ENCODE measurements around the gene EEF1AKMT2.

EEF1AKMT2 gene

DNA sequence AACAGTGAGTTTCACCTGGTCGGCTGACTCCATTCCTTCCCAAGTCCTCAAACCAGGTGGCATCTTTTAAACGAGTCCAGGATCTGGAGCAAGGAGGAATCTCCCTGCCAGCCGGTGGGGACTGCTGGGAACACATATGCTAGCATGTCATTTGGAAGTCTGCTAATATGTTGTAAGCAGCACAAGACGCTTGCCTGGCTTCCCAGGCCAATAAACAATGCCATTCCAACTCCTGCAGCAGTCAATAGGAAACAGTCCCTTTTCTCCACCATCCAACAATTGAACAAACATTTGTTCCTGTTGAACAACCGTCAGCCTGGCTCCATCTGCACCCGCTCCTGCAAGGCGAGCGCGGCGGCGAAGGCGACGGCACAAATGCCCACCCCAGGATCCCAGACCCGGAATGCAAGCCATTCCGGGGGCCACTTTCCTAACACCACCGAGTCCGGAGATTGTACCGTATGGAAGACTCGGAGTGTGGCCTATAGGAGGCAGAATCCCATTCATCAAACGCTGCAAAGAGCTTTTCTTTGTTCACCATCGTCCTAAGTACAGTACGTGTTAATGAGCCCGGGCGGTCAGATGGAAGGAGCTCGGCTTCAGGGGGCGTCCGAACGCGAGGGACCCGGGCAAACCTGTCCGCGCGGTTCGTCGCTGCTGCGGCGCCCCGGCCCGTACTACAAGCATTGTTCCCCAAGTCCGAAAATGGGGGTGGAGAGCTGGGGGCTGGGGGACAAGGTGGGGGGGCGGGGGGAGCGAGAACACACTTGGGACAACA lies 49.1 kb downstream of the EEF1AKMT2 start:
- Histone ChIP-seq H3K36me3 (ENCODE audit: low read length) (no peaks in the 10 kb centered on the region), H3K79me2 (ENCODE audit: insufficient read depth, low read length) (peaks cover 66% of the 10 kb centered on the region), H3K4me2 (ENCODE audit: low read depth, low read length, poor library complexity, severe bottlenecking) (peak overlapping the region; percentile 95), H2AFZ (ENCODE audit: low read depth, low read length, severe bottlenecking) (no peak overlapping the region), H3K27me3 (ENCODE audit: low read length) (no peaks in the 10 kb centered on the region), H3F3A (ENCODE audit: insufficient read depth) (peaks cover 50% of the 10 kb centered on the region), H3K9me3 (ENCODE audit: insufficient read depth, low read length) (no peaks in the 10 kb centered on the region), H4K20me1 (ENCODE audit: low read depth, low read length) (0 out of 2 replicates have a peak, but pooled peaks cover 4% of the 10 kb centered on the region), H3K9me2 (replicated peaks; ENCODE audit: insufficient read depth, low read length) (no peaks in the 10 kb centered on the region), H3K9ac (ENCODE audit: low read length) (peak overlapping the region; percentile 98), H3K4me3 (ENCODE audit: insufficient read depth, low read length, poor library complexity, severe bottlenecking) (peak overlapping the region; percentile 91), H3K27ac (ENCODE audit: low read depth, low read length) (peak overlapping the region; percentile 97)
- TF ChIP-seq, protein P1, sequence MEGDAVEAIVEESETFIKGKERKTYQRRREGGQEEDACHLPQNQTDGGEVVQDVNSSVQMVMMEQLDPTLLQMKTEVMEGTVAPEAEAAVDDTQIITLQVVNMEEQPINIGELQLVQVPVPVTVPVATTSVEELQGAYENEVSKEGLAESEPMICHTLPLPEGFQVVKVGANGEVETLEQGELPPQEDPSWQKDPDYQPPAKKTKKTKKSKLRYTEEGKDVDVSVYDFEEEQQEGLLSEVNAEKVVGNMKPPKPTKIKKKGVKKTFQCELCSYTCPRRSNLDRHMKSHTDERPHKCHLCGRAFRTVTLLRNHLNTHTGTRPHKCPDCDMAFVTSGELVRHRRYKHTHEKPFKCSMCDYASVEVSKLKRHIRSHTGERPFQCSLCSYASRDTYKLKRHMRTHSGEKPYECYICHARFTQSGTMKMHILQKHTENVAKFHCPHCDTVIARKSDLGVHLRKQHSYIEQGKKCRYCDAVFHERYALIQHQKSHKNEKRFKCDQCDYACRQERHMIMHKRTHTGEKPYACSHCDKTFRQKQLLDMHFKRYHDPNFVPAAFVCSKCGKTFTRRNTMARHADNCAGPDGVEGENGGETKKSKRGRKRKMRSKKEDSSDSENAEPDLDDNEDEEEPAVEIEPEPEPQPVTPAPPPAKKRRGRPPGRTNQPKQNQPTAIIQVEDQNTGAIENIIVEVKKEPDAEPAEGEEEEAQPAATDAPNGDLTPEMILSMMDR (IDR thresholded peaks at IDR 0.05; ENCODE audit: insufficient read depth, low read length, poor library complexity, severe bottlenecking), result no peak

DNA sequence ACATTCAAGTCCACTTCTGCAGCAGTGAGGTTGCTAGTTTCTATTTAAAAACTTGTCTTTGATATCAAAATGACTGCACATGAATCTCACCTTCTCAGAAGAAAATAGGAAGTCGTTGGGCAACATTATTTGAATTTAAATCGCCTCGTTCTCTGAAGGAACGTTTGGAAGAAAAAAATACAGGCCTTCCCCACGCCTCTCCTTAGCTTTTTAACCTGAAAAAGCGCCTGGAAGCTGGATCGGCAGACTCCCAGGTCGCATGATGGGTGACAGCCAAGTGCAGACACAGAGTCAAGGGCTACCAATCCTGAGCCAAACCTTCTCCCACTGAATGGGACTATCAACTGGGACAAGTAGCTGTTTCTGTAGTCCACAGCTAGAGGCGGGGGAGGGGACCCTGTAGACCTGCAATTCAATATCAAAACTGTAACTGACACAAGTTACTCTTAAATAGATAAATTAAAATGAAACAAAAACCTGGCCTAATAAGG lies 49.7 kb downstream of the EEF1AKMT2 start:
- H3K36me3 ChIP-seq (ENCODE audit: low read length), result no peaks in the 10 kb centered on the region
- no peaks in the 10 kb centered on the region for H3K9me2 ChIP-seq (replicated peaks; ENCODE audit: insufficient read depth, low read length)
- H3K27me3 ChIP-seq (ENCODE audit: low read length), result no peaks in the 10 kb centered on the region
- H2AFZ ChIP-seq (ENCODE audit: low read depth, low read length, severe bottlenecking), result no peak overlapping the region
- H3K79me2 ChIP-seq (ENCODE audit: insufficient read depth, low read length), result peaks cover 72% of the 10 kb centered on the region
- H3F3A ChIP-seq (ENCODE audit: insufficient read depth), result peaks cover 50% of the 10 kb centered on the region
- H3K9me3 ChIP-seq (ENCODE audit: insufficient read depth, low read length), result no peaks in the 10 kb centered on the region
- peak overlapping the region; percentile 91 for H3K4me3 ChIP-seq (ENCODE audit: insufficient read depth, low read length, poor library complexity, severe bottlenecking)
- peak overlapping the region; percentile 95 for H3K4me2 ChIP-seq (ENCODE audit: low read depth, low read length, poor library complexity, severe bottlenecking)
- H3K9ac ChIP-seq (ENCODE audit: low read length), result peak overlapping the region; percentile 98
- TF ChIP-seq, protein P1 (IDR thresholded peaks at IDR 0.05; ENCODE audit: insufficient read depth, low read length, poor library complexity, severe bottlenecking), result no peak
- TF ChIP-seq EZH2phosphoT487 (conservative IDR thresholded peaks at IDR 0.05; ENCODE audit: low read length), result no peak
- H3K27ac ChIP-seq (ENCODE audit: low read depth, low read length), result peak overlapping the region; percentile 97
- 0 out of 2 replicates have a peak, but pooled peaks cover 4% of the 10 kb centered on the region for H4K20me1 ChIP-seq (ENCODE audit: low read depth, low read length)

DNA sequence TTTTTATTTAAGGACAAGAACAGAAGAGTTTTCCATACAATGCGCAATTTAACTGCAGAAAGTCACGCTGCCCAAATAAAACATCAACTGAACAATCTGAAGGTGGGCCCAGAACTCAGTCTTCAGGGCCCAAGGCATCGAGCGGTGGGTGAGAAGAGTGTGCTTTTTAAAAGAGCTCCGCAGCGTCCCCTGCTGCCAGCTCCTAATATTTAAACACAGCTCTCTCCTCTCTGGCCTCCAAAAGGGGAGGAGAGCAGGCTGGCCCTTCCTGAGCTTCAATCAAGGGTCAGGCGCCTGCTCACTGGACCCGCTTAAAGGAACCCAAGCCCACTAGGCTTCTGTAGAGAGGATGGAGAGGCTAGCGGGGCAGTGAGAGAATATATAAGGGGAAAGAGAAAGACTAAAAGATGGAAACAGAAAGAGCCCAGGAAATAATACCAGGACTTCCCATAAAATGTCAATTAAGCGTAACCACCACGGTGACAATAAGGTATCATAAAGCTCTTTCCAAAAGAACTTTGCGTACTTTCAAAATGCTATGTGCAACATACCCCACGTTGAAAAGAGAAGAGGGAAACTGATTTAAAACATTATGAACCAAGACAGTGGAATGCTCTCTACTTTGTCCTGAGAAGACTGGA lies 50.3 kb downstream of the EEF1AKMT2 start:
- Histone ChIP-seq H3K27me3 (ENCODE audit: low read length) (no peaks in the 10 kb centered on the region), H3K9ac (ENCODE audit: low read length) (peak overlapping the region; percentile 98), H3K79me2 (ENCODE audit: insufficient read depth, low read length) (peaks cover 78% of the 10 kb centered on the region), H3K9me3 (ENCODE audit: insufficient read depth, low read length) (no peaks in the 10 kb centered on the region), H3K36me3 (ENCODE audit: low read length) (no peaks in the 10 kb centered on the region), H3K4me2 (ENCODE audit: low read depth, low read length, poor library complexity, severe bottlenecking) (peak overlapping the region; percentile 95), H3K9me2 (replicated peaks; ENCODE audit: insufficient read depth, low read length) (no peaks in the 10 kb centered on the region), H3F3A (ENCODE audit: insufficient read depth) (peaks cover 50% of the 10 kb centered on the region), H2AFZ (ENCODE audit: low read depth, low read length, severe bottlenecking) (no peak overlapping the region), H3K27ac (ENCODE audit: low read depth, low read length) (peak overlapping the region; percentile 97), H3K4me3 (ENCODE audit: insufficient read depth, low read length, poor library complexity, severe bottlenecking) (peak overlapping the region; percentile 91), H4K20me1 (ENCODE audit: low read depth, low read length) (0 out of 2 replicates have a peak, but pooled peaks cover 4% of the 10 kb centered on the region)
- TF ChIP-seq, protein P1 (IDR thresholded peaks at IDR 0.05; ENCODE audit: insufficient read depth, low read length, poor library complexity, severe bottlenecking), result peak; percentile 85
- no peak for TF ChIP-seq EZH2phosphoT487 (conservative IDR thresholded peaks at IDR 0.05; ENCODE audit: low read length)

All from SU-DHL-6 (cell line).